AG04450 (cell line): Measurements from ENCODE around the gene NHS. TPM values are rescaled to one million over a fixed set of nuclear protein-coding genes. Genes with fewer than 3 reads are reported as not detected.

ENCODE experiments used
- CTCF ChIA-PET: fragments of 300-600, 350-600 bp; formaldehyde crosslinking; extraction: SDS; loops from one replicate; lab custom pipeline; 2022; ENCODE audit warnings: antibody characterized with exemption, inconsistent platforms; lab: Charles Lee
- POLR2A ChIA-PET: fragments of 350-600 bp; formaldehyde crosslinking; extraction: SDS; loops from one replicate; lab custom pipeline; 2021; ENCODE audit warnings: antibody characterized with exemption, inconsistent platforms; lab: Yijun Ruan, JAX
- DNase-seq: peaks from one replicate; pipeline ENCODE4 v3.0.0-alpha.2; 2011; ENCODE audit warnings: low read depth, low spot score
- H3K27ac ChIP-seq: one replicate; pipeline ENCODE4 v1.5.1; 2012; ENCODE audit warnings: low read depth, low read length, control low read depth
- H3K27me3 ChIP-seq: one replicate; pipeline ENCODE4 v1.6.0; 2012; ENCODE audit warnings: low read length; ENCODE audit not compliant: control insufficient read depth, insufficient read depth
- H3K4me3 ChIP-seq: 2 replicates; pipeline ENCODE4 v1.5.1; 2011; ENCODE audit warnings: mild to moderate bottlenecking, low read depth, low read length, control low read depth
- H3K9me3 ChIP-seq: 2 replicates; pipeline ENCODE4 v1.5.1; 2012; ENCODE audit warnings: low read length; ENCODE audit not compliant: control insufficient read depth, insufficient read depth
- CTCF ChIP-seq: IDR thresholded peaks from 2 replicates; pipeline ENCODE4 v1.5.1; 2011; ENCODE audit warnings: low read depth, low read length, control low read depth, inconsistent platforms
- polyA plus RNA-seq: library from polyadenylated mRNA; depleted of rRNA; stranded (reverse); fragments of >200 nt; gene quantifications from 2 replicates; pipeline ENCODE4 v1.2.3, GENCODE V29; 2011

NHS gene
- polyA plus RNA-seq, 1 experiment, result 2.0 TPM

GRCh38 chrX:17525762-17526555, 151.0 kb downstream of the NHS start:
- Histone ChIP-seq H3K27me3 (no peaks in the 10 kb centered on the region), H3K9me3 (no peaks in the 10 kb centered on the region), H3K4me3 (no peak overlapping the region), H3K27ac (peak overlapping the region; percentile 52)
- ChIA-PET POLR2A (interaction anchor here (0.6 to 0.9 kb wide), 3 partner anchors 41 to 149 kb away, joined by 4 to 12 read pairs (median 5); no protein-coding TSS in a partner anchor), CTCF (no interaction called here)
- no peak for TF ChIP-seq CTCF
- peak; percentile 21 for DNase-seq

GRCh38 chrX:17527135-17527701, 152.2 kb downstream of the NHS start:
- no peak for DNase-seq
- no peak for TF ChIP-seq CTCF
- Histone ChIP-seq H3K9me3 (no peaks in the 10 kb centered on the region), H3K4me3 (no peak overlapping the region), H3K27me3 (no peaks in the 10 kb centered on the region), H3K27ac (peak overlapping the region; percentile 21)
- ChIA-PET CTCF (interaction anchor here (0.6 kb wide), 1 partner anchor 93 kb away, joined by 3 read pairs; no protein-coding TSS in a partner anchor), POLR2A (interaction anchor here (0.6 to 1.2 kb wide), 2 partner anchors 56 to 102 kb away, joined by 3 to 4 read pairs; no protein-coding TSS in a partner anchor)

- H3K27ac ChIP-seq, result no peak overlapping the region
- H3K27me3 ChIP-seq, result no peaks in the 10 kb centered on the region
- TF ChIP-seq CTCF, result no peak
- DNase-seq, result no peak
- no peak overlapping the region for H3K4me3 ChIP-seq
- ChIA-PET CTCF (no interaction called here), POLR2A (interaction anchor here (1.2 kb wide), 1 partner anchor 57 kb away, joined by 3 read pairs; no protein-coding TSS in a partner anchor)
- H3K9me3 ChIP-seq, result no peaks in the 10 kb centered on the region
Measured at GRCh38 chrX:17527922-17528321, 152.9 kb downstream of the NHS start.

- H3K27ac ChIP-seq, result no peak overlapping the region
- no peak for DNase-seq
- no peaks in the 10 kb centered on the region for H3K9me3 ChIP-seq
- no peaks in the 10 kb centered on the region for H3K27me3 ChIP-seq
- no peak overlapping the region for H3K4me3 ChIP-seq
- CTCF ChIA-PET, result interaction anchor here (1.6 kb wide), 1 partner anchor 161 kb away, joined by 4 read pairs; no protein-coding TSS in a partner anchor
- no peak for TF ChIP-seq CTCF
- POLR2A ChIA-PET, result no interaction called here
Measured at GRCh38 chrX:17529151-17529745, 154.2 kb downstream of the NHS start.
